EH (cell line): Measurements from ENCODE around the gene RASGRF2.

Experiments used
- DNase-seq: peaks from one replicate; pipeline ENCODE4 v3.0.0-alpha.2; 2015; ENCODE audit warnings: low read depth

RASGRF2 gene

GRCh38 chr5:81169924-81170323, 209.8 kb downstream of the RASGRF2 start:
- DNase-seq: no peak

GRCh38 chr5:81171769-81172168, 211.6 kb downstream of the RASGRF2 start:
- no peak for DNase-seq

DNA sequence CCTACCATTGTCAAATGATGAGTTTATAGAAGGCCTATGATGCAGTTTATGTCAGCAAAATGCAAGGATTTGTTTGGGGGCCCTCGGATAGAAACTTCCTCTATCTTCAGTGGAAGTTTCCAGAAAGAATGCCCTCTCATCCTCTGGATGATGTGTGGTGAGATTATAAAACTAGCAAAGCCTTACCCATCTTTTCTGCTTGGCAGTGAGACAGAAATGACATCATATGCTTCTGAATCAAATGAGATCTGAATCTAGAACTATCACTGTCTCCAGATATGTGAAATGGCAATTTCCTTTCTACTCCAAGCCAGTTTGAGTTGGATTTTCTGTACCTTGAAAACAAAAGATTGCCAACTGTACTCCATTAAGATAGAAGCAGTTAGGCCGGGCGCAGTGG, 212.5 kb downstream of the RASGRF2 start:
- DNase-seq: no peak

DNA sequence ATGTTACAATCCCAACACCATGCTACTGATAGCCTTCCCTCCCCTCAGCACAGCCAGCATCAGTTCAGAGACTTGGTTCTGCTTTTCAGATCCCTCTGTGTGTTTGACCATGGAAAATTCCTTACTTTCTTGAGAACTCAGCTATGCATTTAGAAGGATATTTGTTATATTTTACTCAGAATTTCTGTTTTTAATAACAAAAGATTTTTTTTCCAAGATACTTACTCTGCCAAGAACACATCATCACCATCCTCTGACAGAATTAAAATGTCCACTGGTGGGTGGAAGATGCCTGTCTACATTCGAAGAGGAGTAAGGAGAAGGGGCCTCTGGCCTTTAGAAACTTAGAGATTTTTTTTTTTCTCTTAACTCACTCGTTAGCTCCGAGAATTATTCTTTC, 216.9 kb downstream of the RASGRF2 start:
- DNase-seq: no peak

DNA sequence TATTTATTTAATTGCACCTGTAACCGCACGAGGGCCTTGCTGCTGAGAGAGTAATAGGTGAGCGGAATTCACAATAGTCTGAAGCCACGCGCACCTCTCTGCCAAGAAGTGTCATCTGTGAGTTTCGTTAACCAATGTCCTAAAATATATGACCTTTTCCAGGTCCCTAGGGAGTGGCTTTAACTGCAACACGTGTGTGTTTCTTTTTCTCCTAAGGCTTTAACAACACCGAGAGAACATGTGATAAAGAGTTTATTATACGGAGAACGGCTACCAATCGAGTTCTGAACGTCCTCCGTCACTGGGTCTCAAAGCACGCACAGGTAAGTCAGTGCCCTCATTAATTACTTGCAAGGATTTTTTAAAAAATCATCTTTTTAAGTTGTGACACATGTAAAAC, 219.8 kb downstream of the RASGRF2 start:
- no peak for DNase-seq

DNA sequence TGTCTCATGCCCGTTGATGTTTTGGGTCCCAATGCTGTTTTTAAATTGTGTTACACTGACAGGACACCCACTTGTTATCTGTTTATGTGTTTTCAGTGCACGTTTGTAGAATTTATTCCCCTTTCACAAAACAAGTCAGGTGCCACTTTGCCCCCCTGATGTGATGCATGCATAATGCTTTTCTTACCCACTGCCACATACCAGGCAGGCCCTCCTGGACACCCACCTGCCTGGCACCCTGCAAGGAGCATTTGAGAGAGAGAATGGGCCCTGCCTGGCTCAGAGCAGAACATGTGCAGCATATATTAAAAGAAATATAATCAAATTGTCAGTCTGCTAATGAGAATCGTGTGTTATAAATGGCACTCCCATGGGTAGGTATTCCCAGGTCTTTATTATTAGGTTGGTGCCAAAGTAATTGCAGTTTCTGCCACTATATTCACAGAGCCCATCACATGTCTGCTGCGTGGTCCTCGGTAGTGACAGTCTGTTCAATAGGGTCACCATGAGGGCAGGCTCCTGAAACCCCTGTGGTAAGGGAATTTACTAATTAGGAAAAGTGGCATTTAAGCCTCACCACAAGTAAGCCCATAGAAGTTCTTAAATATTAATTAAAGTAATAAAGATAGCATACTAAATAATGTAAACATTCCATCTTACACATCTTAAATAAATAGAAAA, 220.8 kb downstream of the RASGRF2 start:
- DNase-seq: no peak

DNA sequence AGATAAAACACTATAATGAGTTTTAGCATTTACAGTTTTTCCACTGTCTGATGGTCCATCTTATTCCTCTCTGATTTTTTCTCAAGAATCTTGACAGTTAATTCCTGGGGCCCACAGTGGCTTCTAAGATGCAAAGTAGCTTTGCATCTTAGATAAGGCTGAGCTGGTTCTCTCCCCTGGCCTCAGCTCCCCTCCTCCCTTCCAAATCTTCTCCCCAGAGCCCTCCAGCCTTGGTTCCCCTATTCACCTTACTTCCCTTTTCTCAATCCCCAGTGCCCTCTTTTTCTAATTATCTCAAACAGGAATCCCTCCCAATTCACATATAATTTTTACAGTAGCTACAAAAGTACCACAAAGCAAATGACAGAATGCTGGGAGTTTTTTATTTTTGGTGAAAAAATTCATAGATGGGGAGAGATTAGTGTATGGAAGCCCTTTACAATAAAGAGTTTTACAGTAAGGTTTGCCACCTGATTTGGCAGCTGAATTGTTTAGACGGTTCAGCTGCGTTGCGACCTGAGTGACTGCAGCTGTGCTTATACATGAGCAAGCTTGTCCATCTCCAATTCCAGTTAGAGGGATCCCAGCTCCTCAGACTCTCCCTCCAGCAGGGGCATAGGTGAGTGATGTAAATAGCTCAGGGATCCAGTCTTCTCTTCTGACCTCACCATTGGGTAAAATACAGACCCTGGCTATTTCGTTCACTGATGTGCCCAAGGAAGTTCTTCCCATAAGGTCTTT, 221.6 kb downstream of the RASGRF2 start:
- no peak for DNase-seq

GRCh38 chr5:81182396-81183390, 222.5 kb downstream of the RASGRF2 start:
- no peak for DNase-seq

- peak; percentile 9 for DNase-seq
These were observed 223.9 kb downstream of the RASGRF2 start for GRCh38 chr5:81183811-81184748.

GRCh38 chr5:81184749-81185110, 224.6 kb downstream of the RASGRF2 start:
- no peak for DNase-seq

DNA sequence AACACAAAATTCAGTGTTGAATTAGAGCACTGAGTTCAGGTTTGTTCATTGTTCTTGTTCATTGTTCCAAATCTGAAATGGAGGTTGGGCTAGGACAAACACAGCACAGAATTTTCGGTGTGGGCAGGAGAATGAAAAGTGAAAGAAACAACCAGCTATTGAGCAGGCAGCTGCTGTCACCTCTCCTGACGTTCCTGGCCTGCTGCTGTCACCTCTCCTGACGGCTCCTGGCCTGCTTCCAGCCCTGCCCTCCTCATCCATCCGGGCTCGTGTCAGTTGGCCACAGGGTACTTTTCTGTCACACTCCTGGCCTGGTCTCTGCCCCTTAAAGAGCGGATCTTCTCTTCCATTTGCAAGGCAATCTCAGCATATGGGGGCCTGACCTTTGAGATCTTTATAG, 227.7 kb downstream of the RASGRF2 start:
- DNase-seq: no peak

- DNase-seq: no peak
These were observed 228.8 kb downstream of the RASGRF2 start for GRCh38 chr5:81188962-81189361.

DNA sequence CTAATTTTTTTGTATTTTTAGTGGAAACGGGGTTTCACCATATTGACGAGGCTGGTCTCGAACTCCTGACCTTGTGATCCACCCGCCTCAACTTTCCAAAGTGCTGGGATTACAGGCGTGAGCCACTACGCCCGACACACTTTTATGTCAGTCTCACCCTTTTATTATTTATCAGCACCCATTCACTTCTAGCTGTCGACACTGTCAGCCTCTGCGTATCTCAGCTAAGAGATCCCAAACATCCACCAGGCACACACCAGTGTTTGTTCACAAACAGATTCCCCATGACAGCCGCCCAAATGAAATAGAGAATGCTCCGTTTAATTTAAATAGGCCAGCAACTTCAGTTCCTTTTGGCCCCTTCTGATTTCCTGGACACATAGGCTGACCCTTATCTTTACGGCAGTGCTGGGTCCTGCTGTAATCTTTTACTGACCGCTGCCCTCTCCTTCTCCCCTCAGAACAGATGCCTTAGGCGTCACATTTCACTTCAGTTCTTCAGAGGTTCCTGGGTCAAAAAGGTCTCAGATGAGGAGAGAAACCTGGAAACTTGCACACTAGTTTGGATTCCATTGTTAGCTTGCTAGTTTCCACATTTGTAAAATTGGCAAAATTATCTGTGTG, 229.8 kb downstream of the RASGRF2 start:
- no peak for DNase-seq

DNA sequence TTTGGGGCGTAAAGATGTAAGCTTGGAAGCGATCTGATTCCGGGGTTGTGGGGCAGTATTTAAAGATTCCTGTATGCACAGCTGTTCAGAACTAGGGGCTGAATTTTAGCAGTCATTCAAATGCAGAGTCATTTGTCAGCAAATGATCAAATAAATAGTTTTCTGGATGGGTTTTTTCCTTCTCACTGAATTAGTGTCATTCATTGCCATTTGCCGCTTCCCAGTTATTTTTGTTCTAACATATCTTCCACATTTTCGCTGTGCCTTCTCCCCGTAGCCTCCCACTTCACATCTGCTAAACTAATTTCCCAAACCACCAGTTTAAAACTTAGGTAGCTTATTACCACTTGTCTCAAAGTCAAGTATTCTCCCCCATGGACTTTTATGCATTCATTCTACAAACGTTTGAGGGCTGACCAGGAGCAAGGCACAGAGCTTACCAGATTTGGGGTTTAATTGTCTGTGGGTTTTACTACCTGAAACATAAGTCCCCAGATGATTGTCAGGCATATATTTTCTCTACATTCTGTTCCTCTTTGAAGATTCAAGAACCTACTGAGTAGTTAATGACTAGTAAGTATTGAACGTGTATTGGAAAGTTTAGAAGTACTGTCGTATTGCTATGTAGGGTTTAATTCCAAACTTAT, 231.7 kb downstream of the RASGRF2 start:
- no peak for DNase-seq

DNA sequence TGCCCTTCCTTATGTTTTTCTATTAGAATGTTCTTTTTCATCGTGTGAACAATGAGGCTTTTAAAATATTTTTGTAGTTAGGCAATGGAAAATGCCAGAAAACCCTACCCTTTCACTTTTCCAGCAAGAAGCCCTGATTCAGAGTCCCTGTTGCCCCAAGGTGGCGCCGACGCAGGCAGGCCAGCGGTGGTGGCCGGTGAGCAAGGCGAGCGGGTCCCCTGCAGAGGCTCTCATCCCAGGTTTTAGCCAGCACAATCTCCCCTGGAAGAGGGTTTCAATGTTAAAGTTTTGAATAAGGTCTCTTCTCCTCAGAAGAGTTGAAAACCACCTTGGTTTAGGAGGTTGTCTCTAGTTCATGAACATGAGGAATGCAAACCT, 232.2 kb downstream of the RASGRF2 start:
- no peak for DNase-seq

- peak; percentile 78 for DNase-seq
These were observed 234.6 kb downstream of the RASGRF2 start for GRCh38 chr5:81194633-81195334.

DNA sequence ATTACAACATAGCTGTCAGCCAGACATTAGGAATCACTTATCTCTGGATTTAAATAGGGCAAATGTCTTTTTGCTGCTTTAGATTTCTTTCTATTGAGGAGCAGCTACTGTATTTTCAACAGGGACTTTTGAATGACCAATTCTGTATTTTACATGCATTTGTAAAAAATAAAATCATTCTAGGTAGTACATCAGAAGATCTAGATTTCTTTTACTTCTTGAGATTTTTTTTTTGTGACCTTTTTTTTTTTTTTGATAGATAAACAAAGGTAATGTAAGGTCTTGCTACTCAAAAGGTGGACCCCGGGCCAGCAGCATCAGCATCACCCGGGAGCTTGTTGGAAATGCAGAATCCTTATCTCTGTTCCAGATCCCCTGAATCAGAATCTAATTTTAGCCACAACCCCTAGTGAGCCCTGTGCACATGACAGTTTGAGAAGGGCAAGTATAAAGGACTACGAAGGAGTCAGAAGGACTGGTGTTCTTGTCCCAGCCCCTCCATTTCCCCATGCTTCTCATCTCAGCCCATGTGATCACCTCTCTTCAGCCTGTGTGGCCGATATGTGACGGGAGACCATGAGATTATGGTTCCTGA, 235.3 kb downstream of the RASGRF2 start:
- peak; percentile 20 for DNase-seq

- peak; percentile 6 for DNase-seq
These were observed 242.5 kb downstream of the RASGRF2 start for GRCh38 chr5:81202655-81203054.

DNA sequence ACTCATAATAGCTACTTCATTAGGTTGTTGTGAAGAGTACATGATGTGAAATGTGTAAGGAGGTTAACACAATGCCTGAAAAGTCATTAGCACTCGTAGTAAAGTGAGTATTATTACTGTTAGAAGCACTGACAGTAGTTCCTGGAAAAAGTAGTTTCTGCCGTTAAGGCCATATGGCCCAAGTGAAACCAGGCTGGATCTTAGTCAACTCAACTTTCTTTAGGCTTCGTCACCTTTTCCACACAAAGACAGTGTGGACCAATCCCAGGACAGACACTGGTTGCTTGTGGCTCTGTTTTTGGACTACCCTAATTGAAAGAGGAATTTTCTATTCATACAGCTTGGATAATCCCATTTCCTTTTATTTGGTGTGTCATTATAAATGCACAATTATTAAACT, 243.6 kb downstream of the RASGRF2 start:
- DNase-seq: no peak

- DNase-seq: no peak
These were observed 244.0 kb downstream of the RASGRF2 start for GRCh38 chr5:81204205-81204604.
